GM21515 (cell line): ENCODE measurements around the gene LRRFIP2.
"Not testable (repeated sequence)": the region's sequence is repeated elsewhere in the genome, so short reads cannot be mapped to it uniquely, and the experiment has no call there.

Experiments used
- ATAC-seq: cut with Tn5 transposase; IDR thresholded peaks from one replicate; pipeline ENCODE4 v1.9.1; 2021; ENCODE audit not compliant: unreplicated experiment

Gene LRRFIP2

GRCh38 chr3:37189109-37189508 is 14.7 kb upstream of the LRRFIP2 start:
- ATAC-seq: no peak

DNA sequence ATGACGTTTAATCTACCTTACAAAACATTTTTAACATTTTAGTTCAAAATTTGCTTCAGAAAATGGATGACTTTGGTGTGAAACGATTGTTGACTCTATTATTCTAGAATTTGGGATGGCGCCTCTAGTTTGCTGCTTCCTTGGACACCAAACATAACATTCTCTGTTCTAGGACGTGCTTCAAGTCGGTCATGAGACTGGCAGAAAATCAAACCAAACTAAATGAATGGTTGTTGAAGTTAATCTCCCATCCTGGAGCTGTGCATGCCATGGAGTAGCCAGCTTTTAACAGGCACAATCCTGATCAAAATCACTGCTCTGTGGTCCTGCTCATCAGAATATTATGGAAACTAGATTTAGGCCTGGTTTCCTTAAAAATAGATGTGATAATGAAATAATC is 9.6 kb upstream of the LRRFIP2 start:
- ATAC-seq: no peak

- no peak for ATAC-seq
Observed at GRCh38 chr3:37183375-37183831, 9.0 kb upstream of the LRRFIP2 start.

GRCh38 chr3:37182816-37183215 is 8.4 kb upstream of the LRRFIP2 start:
- no peak for ATAC-seq

- no peak for ATAC-seq
Observed at GRCh38 chr3:37181756-37182155, 7.4 kb upstream of the LRRFIP2 start.

GRCh38 chr3:37179144-37179967 is 5.0 kb upstream of the LRRFIP2 start:
- no peak for ATAC-seq

- no peak for ATAC-seq
Observed at GRCh38 chr3:37173806-37174205, 576 bp downstream of the LRRFIP2 start.

DNA sequence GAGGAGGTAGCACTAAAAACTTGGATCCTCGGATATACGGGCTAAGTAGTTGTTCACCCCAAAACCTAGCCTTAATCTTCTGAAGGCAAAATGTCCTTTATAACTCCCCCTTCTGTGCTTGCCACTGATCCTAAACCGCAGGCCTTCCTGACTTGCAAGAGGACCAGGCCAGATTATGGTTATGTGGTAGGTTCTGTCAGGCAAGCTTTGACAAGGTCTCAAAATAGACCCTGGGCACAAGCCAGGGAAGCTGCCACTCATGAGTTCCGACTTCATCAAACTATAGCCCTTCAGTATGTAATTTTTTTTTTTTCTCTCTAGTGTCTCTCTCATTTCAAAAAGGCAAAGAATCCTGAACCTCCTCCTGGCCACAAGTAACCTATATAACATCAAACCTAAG is 3.2 kb downstream of the LRRFIP2 start:
- ATAC-seq: no peak

GRCh38 chr3:37170513-37170912 is 3.9 kb downstream of the LRRFIP2 start:
- no peak for ATAC-seq

- ATAC-seq: no peak
Observed at GRCh38 chr3:37170060-37170459, 4.3 kb downstream of the LRRFIP2 start.

DNA sequence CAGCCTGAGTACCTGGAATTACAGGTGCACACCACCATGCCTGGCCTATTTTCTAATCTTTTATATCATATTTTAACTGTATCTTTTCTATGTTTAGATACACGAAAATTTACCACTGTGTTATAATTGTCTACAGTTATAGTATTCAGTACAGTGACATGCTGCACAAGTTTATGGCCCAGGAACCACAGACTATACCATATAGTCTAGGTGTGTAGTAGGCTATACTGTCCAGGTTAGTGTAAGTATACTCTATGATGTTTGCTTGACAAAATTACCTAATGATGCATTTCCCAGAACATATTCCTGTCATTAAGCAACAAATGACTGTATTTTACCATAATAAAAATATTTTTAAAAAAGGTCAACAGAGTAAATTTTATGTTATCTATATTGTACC is 5.5 kb downstream of the LRRFIP2 start:
- ATAC-seq: no peak

DNA sequence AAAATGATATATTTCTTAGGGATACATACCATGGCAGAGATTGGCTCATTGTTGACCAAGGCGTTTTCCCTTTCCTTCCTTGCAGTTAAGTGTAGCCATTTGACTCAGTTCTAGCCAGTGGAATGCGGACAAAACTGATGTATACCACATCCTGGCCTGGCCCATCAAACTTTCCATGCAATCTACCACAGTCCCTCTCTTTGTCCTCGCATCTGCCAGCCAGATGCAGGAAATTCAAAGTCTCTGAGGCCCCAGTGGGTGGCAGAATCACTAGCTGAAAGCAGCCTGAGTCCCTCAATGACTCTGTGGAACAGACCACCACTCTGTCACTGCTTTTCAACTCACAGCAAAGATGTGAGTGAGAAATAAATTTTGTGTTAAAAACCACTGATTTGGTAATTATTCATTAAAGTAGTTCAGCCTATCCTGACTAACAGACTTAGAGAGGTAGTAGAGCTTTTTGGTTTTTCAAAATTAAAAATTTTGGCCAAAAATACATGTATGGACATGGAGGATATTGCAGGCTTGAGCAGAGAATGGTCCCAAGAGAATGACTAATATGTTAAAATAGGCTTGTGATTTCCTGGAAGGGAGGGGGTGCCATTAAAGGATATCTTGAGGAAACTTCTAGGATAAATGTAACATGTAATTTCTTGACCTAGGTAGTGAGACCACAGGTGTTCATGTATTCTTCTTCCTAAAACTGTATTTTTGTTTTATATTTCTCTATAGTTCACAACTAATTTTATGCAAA is 10.9 kb downstream of the LRRFIP2 start:
- ATAC-seq: peak; percentile 51

- ATAC-seq: peak; percentile 76
Observed at GRCh38 chr3:37162501-37163245, 11.7 kb downstream of the LRRFIP2 start.

DNA sequence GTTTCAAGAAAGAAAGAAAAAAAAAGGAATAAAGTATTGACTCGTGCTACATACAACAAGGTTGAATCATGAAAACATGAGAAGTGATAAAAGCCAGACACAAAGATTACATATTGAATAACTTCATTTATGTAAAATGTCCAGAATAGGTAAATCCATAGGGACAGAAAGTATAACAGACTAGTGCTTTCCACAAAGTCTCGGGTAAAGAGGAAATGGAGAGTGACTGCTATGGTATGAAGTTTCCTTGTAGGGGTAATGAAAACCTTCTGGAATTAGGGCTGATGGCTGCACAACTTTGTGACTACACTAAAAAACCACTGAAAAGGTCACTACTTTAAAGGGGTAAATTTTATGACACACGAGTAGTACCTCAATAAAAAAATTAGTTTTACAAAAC is 13.0 kb downstream of the LRRFIP2 start:
- no peak for ATAC-seq

GRCh38 chr3:37155782-37156181 is 18.6 kb downstream of the LRRFIP2 start:
- ATAC-seq: no peak

DNA sequence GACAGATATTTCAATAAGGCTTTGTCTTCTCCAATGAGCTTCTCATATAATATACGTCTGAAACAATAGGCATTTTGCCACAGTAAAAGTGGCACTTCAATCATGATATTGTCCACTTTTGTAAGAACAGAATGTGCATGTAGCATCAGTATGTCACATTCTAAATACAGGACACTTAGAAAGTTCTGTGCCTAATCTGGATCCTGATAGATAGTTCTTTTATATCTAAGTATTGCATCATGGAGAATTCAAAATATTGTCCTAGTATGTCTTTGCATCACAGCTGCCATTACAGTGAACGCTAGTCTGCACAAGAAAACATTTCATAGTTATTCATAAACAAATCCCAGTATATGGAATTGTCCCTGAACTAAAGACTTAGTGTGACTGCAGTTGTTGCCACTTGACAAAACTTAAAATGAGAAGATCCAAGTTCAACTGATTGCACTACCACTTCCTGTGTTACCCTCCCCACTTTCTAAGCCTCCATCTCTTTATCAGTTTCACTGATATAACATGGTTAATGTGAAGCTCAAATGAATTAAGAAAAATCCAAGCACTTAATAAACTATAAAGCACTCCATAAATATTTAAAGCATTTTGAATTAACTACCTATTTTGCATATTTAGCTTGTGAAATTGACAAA is 19.6 kb downstream of the LRRFIP2 start:
- ATAC-seq: no peak

- no peak for ATAC-seq
Observed at GRCh38 chr3:37150621-37151020, 23.8 kb downstream of the LRRFIP2 start.

DNA sequence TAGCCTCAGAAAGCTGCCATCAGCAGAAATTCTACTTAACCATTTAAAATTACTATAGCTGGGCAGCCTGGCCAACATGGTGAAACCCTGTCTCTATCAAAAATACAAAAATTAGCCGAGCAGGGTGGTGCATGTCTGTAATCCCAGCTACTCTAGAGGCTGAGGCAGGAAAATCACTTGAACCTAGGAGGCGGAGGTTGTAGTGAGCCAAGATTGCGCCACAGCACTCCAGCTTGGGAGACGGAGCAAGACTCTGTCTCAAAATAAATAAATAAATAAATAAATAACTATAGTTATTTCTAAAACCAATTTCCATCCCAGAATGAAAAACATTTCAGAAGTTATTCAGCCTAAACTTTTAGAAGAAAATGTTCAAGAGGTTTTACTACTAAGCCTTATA is 25.1 kb downstream of the LRRFIP2 start:
- no peak for ATAC-seq

DNA sequence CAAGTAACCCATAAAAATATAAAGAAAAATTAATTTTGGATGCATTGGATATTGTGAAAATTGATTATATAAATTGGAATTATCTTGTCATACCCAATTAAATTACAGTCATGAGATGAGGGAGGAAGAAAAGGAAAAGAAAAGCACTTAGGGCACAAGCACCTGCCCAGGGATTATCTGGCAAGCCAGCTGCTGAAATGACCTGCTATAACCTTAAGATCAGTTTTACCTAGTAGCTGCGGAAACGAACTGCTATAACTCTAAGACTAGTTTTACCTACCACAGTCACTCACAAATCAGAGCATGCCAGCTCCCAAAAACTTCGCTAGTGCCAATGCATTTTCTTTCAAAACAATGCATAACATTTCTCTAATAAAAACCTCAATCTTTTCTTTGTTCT is 26.2 kb downstream of the LRRFIP2 start:
- ATAC-seq: no peak

- ATAC-seq: no peak
Observed at GRCh38 chr3:37147666-37148065, 26.7 kb downstream of the LRRFIP2 start.

DNA sequence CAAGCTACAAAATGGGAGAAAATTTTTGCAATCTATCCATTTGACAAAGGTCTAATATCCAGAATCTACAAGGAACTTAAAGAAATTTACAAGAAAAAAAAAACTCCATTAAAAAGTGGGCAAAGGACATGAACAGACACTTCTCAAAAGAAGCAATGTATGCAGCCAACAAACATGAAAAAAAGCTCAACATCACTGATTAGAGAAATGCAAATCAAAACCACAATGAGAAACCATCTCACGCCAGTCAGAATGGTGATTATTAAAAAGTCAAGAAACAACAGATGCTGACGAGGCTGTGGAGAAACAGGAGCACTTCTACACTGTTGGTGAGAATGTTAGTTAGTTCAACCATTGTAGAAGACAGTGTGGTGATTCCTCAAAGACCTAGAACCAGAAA is 27.5 kb downstream of the LRRFIP2 start:
- ATAC-seq: not testable (repeated sequence)
